H1 (cell line): Measurements from ENCODE around the gene ALS2CL. TPM values are rescaled to one million over a fixed set of nuclear protein-coding genes. Genes with fewer than 3 reads are reported as not detected.

Source experiments
- EP300 ChIP-seq, 2 experiments: IDR thresholded peaks; 1 replicate in 1 of 2; 2 replicates in 1 of 2; pipeline ENCODE4 v1.6.1; 2011 to 2012; ENCODE audit warnings: low read depth in 2 of 2, low read length in 2 of 2, mild to moderate bottlenecking in 2 of 2, borderline replicate concordance in 1 of 2, inconsistent platforms in 1 of 2, moderate library complexity in 1 of 2
- JUND ChIP-seq: IDR thresholded peaks from 2 replicates; pipeline ENCODE4 v1.6.1; 2011; ENCODE audit warnings: mild to moderate bottlenecking, improper control_type of control experiment, low read length
- KDM5A ChIP-seq: fragments of 200-600 bp; IDR thresholded peaks from 2 replicates; pipeline ENCODE4 v1.7.1; 2012; ENCODE audit warnings: mild to moderate bottlenecking, low read length, inconsistent platforms, mixed read lengths
- RAD21 ChIP-seq, 2 experiments: IDR thresholded peaks in 1 of 2; conservative IDR thresholded peaks in 1 of 2; 2 replicates each; pipeline ENCODE4 v1.6.1; 2011; ENCODE audit warnings: low read depth in 2 of 2, low read length in 2 of 2, improper control_type of control experiment in 1 of 2, inconsistent platforms in 1 of 2, mild to moderate bottlenecking in 1 of 2, moderate library complexity in 1 of 2
- RBBP5 ChIP-seq: IDR thresholded peaks from 2 replicates; pipeline ENCODE4 v1.7.1; 2012; ENCODE audit warnings: low read depth, mild to moderate bottlenecking, inconsistent platforms, low read length, moderate library complexity, borderline replicate concordance
- polyA plus RNA-seq, 7 experiments: library from polyadenylated mRNA; depleted of rRNA in 3 of 7; stranded (reverse) in 5 of 7; unstranded in 2 of 7; fragments of >200 nt in 5 of 7; fragments of 200-250 nt in 2 of 7; gene quantifications; 1 replicate in 5 of 7; 2 replicates in 1 of 7; 4 replicates in 1 of 7; pipeline versions ENCODE4 v1.2.1 to v1.2.3, GENCODE V29; 2011 to 2013; ENCODE audit warnings: missing spikeins in 2 of 7, mixed read lengths in 2 of 7
- total RNA-seq: library from RNA; stranded (reverse); fragmentation: NEBNext Ultra II Directional; extraction: Animal tissue kit (Norgen Biotek cat#: 25700); gene quantifications from 2 replicates; pipeline ENCODE4 v1.2.1, GENCODE V29; 2021

Gene ALS2CL
- total and polyA plus RNA-seq, 2 of the 8 experiments (the other 6 are each of a cell fraction or from before 2014, with no cell fraction given), result 4.8 to 5.4 TPM

GRCh38 chr3:46667657-46668056 is 25.8 kb downstream of the ALS2CL start (continued):
- TF ChIP-seq EP300 (IDR thresholded peaks at IDR 0.05; ENCODE audit: borderline replicate concordance in 1 of 2, low read depth in 2 of 2, low read length in 2 of 2), result no peak
- no peak for TF ChIP-seq RBBP5
- no peak for TF ChIP-seq KDM5A
- TF ChIP-seq JUND, result no peak
- no peak for TF ChIP-seq RAD21 (IDR thresholded peaks at IDR 0.05 in 1 of 2, conservative IDR thresholded peaks at IDR 0.05 in 1 of 2; ENCODE audit: low read depth in 2 of 2, low read length in 2 of 2)
